Measurements from ENCODE around the gene ATP2B3.

- TF ChIP-seq GATA3 (IDR thresholded peaks at IDR 0.05; ENCODE audit: low read depth, low read length) (no peak), GATA2 (IDR thresholded peaks at IDR 0.05; ENCODE audit: low read depth, low read length) (no peak)
These were observed 43.9 kb downstream of the ATP2B3 start for GRCh38 chrX:153561337-153561736.
